Measurements from ENCODE around the gene PLA2G6.
"Not testable (repeated sequence)": the region's sequence is repeated elsewhere in the genome, so short reads cannot be mapped to it uniquely, and the experiment has no call there.

PLA2G6 gene

DNA sequence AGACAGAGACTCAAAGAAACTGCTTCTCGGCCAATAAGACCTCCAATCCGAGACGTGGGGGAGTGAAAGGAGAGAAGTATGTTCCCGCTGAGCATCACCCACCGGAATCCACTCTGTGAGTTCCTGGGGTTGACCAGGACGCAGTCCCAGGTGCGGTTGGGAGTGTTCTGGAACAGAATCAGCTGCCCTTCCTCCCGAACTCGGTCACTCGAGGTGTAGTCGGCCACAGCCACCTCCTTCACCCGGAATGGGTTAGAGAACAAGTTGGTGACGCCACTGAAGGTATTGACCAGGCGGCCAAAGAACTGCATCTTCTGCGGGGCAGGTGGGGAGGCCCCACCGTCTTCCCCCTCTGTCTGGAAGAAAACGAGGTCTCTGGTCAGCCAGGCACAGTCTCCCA, 12.5 kb downstream of the PLA2G6 start:
- no peak for DNase-seq (ENCODE audit: low read depth in 2 of 2, low spot score in 1 of 2)

DNA sequence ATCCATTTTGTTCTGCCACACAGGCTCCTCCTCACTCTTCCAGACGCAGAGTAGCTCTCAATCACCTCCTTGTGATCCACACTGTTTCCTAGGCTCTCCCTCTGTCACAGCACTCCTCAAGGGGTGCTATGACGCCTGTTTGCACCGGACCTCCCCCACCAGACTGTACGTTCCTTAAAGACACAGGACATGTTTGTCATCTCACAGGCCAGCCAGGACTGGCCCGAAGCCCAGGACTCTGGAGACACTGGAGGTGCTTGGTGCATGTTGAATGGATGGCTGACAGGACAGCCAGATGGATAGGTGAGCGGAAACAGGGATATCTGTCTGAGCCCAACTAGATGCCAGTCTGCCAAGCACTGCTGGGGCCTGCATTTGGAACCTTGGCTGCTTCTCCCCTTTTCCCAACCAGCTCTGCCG, 13.6 kb downstream of the PLA2G6 start:
- DNase-seq (ENCODE audit: low read depth in 2 of 2, low spot score in 1 of 2), result no peak

DNA sequence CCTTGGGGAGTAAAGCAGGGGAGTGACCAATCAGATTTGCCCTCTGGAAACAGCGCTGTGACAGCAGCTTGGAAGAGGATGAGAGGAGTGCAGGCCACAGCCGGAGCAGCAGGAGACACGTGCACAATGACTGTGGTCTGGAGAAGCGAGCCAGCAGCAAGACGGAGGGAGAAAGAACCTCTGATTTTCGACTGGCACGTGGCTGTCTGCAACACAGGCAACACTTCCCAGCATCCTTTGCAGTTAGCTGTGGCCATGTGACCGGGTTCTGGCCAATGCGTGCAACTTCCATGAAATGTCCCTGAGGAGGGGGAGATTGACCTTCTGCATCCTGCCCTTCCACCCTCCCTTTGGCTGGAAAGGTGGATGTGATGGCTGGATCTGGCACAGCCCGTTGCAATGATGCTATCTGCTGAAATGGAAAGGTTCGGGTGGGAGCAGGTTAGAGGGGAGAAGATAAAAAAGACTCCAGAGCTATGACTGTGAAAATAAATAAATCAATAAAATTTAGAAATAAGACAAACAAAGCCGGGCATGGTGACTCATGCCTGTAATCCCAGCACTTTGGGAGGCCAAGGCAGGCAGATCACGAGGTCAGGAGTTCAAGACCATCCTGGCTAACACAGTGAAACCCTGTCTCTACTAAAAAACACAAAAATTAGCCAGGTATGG, 15.6 kb downstream of the PLA2G6 start:
- no peak for DNase-seq (ENCODE audit: low read depth in 2 of 2, low spot score in 1 of 2)

DNA sequence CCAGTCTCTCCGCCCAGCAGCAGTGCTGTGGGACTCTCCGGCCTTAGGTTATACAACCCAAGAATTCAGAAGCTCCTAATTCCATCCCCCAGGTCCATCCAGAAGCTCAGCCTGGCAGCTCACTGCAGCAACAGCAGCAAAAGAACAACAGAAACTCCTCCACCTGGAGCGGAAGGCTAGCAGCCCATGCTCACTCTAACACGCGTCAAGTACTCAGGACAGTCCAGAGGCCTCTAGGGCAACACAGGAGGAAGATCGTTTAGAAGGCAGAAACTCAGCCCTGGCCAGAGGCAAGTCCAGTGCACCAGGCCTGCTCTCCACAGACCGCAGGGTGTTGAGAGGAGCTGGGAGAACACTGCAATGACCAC, 17.1 kb downstream of the PLA2G6 start:
- no peak for DNase-seq (ENCODE audit: low read depth in 2 of 2, low spot score in 1 of 2)

DNA sequence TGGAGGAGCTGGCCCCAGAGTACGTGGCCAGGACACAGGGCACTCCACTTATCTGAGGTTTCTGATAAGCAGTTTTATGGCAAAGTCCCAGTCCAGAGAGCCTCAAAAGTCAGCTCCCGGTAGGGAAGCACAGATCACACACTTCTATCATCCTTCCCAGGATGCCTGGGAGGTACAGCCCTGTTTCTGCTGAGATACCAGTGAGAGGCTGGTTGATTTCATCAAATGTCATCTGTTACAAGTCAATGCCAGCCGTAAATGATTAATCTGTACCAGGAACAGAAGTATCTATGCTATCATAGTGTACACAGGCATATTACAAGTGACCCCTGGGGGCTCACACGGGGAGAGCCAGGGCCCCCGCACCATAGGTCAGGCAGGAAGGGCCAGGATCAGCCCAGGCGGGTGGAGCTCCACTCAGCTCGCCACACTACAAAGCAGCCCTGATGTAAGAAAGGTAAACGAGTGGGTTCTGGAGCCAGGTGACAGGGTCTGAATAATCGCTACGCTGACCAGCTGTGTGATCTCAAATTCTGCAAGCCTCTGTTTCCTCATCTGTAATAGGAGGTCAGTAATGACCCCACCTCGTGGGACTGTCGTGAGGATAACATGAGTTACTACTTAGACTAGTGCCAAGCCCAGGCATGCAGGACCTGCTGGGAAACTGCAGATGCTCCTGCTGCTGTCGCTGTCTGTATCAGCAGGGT, 17.6 kb downstream of the PLA2G6 start:
- DNase-seq (ENCODE audit: low read depth in 2 of 2, low spot score in 1 of 2), result no peak

DNA sequence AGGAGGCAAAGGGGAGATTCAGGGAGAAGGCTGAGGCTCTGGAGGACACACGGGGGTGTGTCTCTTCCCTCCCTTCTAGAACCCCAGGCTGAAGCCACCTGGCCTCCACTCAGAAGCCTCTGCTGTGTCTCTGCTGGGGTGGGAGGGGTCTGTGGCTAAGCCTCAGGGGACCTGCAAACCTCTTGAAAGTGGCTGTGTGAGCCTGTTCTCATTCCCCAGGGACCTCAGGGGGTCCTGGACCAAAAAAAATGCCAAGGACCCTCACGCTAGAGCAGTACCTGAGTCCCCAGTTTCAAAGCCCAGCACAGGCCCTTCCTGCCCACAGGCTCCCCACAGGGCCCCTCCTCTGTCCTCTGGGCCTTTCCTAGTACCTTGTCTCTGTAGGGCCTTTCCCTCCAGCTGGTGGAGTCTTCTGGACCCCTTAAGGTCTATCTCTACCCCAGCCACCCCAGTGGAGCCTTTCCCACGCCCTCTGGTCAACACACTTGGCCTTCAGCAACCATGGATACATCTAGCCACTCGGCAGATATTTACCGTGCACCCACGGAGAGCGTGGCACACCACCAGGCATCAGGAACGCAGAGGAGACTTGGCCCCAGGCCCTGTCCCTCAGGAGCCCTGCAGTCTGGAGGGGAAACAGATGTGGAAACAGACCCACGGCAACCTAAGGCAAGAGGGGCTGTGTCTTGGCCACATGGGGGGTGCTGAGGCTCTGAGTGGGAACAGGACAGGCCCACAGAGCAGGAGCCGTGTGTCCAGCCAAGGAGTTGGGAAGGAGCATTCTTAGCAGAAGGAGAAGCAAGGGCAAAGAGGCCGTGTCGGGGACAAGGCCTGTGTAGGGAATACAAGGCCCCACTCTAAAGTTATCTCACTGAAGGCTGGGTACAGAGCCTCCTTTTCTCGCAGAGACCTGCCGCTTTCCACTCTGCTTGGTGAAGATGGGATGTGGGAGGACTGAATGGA, 18.5 kb downstream of the PLA2G6 start:
- DNase-seq (ENCODE audit: low read depth in 2 of 2, low spot score in 1 of 2), result no peak

DNA sequence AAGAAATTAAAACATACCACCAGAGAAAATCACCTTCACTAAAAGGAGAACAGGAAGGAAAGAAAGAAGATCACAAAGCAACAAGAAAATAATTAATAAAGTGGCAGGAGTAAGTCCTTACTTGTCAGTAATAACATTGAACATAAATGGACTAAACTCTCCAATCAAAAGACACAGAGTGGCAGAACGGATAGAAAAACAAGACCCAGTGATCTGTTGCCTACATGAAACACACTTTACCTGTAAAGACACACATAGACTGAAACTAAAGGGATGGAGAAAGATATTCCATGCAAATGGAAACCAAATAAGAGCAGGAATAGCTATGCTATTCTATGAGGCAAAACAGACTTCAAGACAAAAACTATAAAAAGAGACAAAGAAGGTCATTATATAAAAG, 25.9 kb downstream of the PLA2G6 start:
- no peak for DNase-seq (ENCODE audit: low read depth in 2 of 2, low spot score in 1 of 2)

DNA sequence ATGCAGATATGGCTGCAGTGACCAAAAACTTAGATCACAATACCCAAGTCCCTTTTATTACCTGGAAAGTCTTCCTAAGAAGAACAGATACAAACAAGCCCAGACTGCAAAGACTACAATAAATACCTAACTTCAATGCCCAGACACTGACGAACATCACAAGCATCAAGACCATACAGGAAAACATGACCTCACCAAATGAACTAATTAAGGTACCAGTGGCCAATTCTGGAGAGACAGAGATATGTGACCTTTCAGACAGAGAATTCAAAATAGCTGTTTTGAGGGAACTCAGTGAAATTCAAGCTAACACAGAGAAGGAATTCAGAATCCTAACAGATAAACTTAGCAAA, 27.1 kb downstream of the PLA2G6 start:
- DNase-seq (ENCODE audit: low read depth in 2 of 2, low spot score in 1 of 2), result not testable (repeated sequence)

DNA sequence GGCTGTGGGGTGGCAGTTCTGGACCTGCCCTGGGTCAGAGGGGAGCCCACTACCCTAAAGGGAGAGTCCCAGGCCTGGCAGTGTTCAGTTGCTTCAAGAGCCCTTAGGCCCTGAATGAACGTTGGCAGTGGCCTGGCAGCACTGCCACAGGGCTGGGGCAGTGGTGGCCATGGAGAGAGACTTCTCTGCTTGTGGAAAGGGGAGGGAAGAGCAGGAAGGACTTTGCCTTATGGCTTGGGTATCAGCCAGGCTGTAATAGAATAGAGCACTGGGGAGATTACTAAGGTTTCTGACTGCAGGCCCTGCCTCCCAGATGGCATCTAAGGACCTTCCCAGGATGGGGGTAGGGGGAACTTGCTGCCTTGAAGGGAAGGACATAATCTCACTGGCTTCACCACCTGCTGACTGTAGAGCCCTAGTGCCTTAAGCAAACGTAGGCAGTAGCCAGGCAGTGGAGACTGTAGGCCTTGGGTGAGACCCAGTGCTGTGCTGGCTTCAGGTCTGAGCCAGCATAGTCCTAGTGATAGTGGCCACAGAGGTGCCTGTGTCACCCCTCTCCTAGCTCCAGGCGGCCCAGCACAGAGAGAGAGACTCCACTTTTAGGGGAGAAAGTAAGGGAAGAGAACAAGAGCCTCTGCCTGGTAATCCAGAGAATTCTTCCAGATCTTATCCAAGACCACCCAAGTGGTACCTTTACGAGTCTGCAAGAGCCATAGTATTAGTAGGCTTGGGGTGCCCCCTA, 27.6 kb downstream of the PLA2G6 start:
- DNase-seq (ENCODE audit: low read depth in 2 of 2, low spot score in 1 of 2), result no peak

DNA sequence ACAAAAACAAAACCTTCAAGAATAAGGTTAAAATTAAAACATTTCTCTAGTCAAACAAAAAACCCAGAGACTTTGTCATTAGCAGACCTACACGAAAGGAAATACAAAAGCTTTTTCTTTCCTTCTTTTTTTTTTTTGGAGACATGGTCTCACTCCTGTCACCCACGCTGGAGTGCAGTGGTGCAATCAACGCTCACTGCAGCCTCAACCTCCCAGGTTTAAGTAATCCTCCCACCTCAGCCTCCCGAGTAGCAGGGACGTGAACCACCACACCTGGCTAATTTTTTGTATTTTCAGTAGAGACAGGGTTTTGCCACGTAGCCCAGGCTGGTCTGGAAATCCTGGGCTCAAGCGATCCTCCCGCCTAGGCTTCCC, 30.5 kb downstream of the PLA2G6 start:
- no peak for DNase-seq (ENCODE audit: low read depth in 2 of 2, low spot score in 1 of 2)

DNA sequence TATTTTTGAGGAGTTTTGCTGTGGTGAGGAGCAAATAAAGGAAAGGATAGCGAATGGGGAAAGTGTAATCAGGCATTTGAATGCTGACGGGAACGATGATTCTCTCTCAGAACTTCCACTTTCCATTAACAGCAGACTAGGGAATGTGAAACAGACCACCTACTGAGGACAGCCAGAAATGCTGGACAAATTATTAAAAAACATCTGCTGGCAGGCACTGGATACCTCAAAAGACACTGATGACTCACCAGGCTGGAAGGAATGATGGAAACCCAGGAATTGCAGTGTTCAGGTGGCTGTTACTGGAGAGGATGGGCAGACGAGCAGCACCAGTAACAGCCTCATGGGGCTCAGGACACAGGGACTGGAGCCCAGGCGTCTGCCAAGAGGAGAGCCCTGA, 33.4 kb downstream of the PLA2G6 start:
- no peak for DNase-seq (ENCODE audit: low read depth in 2 of 2, low spot score in 1 of 2)

DNA sequence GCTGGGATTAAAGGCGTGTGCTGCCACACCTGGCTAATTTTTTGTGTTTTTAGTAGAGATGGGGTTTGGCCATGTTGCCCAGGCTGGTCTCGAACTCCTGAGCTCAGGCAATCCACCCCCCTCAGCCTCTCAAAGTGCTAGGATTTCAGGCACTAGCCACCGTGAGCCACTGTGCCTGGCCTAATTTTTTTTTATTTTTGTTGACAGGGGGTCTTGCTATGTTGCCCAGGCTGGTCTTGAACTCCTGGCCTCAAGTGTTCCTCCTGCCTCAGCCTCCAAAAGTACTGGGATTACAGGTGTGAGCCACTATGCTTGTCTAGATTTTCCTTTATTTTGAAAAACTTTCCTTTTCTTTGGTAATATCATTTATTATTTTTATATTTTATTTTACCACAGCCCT, 35.5 kb downstream of the PLA2G6 start:
- DNase-seq (ENCODE audit: low read depth in 2 of 2, low spot score in 1 of 2), result not testable (repeated sequence)

DNA sequence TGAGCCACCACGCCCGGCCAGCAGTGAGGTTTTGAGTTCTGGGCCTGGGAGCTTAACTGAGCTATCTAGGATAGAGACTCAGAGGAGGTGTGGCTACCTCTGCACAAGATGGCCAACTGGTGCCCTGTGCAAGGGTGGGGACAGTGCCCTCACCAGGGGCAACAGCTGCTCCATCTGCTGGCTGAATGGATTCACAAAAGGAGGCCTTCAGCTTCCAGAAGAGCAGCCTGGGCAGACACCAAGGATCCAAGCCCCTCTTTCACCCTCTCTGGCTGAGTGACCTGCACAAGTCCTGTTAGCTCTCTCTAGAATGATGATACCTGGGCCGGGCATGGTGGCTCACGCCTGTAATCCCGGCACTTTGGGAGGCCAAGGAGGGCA, 37.6 kb downstream of the PLA2G6 start:
- DNase-seq (ENCODE audit: low read depth in 2 of 2, low spot score in 1 of 2), result no peak

DNA sequence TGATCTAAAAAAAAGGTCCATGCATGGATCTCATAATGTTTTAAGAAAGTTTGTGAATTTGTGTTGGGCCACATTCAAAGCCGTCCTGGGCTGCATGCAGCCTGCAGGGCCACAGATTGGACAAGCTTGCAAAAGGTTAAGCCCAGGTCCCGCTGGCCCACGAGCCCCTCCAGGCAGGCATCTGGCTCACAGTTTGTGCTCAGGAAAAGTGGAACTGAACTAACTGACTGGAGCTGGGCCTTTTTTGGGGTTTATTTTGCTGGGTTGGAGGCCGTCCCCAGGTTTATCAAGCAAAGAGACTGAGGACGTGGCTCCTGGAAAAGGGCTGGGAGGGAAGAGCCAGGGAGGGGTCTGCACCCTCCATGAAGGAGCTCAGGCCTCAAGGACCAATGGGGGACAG, 39.0 kb downstream of the PLA2G6 start:
- DNase-seq (ENCODE audit: low read depth in 2 of 2, low spot score in 1 of 2), result no peak

DNA sequence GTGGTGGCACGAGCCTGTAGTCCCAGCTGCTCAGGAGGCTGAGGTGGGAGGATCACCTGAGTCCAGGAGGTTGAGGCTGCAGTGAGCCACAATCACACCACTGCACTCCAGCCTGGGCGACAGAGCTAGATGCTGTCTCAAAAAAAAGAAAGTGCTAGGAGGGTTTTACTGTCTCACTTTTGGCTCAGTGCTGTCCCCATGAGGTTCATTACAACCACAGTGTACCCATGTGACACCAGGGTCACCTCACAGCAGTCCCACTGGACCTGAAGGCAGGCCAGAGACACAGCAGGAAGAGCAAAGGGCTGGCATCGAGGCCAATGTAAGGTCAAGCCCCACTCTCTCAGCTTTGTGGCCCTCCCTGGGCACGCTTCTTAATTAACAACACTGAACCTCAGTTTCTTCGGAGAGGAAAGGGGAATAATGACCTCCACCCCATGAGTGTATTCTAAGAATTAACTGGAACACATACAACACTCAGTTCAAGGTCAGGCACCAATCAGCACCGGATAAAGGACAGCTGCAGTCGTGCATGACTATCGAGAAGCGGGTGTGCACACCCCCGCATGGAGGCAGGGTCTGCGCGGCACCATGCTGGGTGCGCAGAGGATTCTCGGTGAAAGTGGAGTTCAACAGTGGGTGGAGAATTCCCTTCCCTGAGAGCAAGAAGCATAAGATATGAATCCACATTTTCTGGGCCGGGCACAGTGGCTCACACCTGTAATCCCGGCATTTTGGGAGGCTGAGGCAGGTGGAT, 40.2 kb downstream of the PLA2G6 start:
- no peak for DNase-seq (ENCODE audit: low read depth in 2 of 2, low spot score in 1 of 2)

DNA sequence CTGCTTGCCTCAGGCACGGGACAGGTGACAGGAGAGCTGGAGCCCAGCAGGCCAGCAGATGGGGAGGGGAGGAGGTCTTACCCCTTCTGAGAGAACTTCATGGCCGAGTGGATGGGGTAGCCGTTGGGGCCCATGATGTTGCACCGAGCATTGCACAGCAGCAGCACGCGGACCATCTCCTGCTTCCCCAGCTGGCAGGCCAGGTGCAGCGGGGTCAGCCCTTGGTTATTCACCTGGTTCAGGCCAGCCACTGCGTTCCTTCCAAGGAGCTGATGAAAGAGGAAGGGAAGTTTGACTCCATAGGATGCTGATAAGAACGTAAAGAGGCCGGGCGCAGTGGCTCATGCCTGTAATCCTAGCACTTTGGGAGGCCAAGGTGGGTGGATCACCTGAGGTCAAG, 41.7 kb downstream of the PLA2G6 start:
- DNase-seq (ENCODE audit: low read depth in 2 of 2, low spot score in 1 of 2), result no peak

DNA sequence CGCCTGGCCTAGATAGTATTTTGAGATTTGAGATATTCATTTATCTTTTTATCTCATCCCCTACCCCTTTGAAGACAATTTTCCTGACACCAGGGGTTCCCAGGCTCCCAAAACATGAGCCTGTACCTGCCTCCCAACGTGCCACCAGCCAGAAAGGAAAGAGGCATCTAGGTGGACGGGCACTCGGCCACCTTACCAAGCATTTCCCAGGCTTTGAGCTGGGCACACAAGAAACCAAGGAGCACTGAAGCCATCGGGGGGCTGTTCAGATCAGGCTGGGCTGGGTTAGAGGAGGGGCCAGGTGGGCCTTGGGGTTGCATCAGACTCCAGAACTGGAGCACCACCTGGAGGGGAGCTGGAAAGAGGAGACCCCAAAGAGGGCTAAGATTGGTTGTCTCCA, 42.7 kb downstream of the PLA2G6 start:
- no peak for DNase-seq (ENCODE audit: low read depth in 2 of 2, low spot score in 1 of 2)

DNA sequence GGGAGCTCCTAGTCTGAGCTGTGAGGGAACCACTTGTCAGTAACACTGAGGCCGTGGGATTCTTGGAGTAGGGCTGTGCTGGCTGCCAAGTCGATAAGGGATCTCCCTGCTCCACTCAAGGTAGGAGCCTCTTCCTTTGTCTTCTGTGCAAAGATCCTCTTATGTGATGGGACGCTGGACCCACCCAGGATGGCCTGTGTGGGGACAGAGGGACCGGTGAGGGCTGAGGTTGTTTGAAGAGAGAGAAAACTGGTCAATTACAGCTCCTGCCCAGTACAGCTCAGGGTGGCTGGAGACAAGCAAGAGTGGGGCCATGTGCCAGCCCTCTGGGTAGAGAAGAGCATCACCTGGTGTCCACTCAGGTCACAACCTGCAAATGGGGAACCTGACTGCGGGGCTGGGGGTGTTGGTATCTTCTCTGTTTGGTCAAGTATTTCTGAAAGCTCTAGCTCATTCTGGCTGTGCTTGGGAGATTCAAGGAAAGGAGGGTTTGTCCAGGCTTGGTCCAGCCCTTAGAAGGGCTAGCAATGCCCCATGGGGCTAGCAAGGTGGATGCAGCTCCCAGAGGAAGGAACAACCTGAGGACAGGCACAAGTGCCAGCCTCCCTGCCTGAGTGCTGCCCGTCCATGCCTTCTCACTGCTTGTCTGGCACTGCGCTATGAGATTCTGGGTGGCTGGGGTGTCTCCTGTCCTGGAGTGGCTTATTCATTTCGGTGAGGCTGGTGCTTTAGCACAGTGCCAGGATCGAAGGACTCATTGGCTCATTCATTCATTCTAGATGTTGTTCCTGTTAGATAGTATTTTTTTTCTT, 43.5 kb downstream of the PLA2G6 start:
- DNase-seq (ENCODE audit: low read depth in 2 of 2, low spot score in 1 of 2), result no peak

DNA sequence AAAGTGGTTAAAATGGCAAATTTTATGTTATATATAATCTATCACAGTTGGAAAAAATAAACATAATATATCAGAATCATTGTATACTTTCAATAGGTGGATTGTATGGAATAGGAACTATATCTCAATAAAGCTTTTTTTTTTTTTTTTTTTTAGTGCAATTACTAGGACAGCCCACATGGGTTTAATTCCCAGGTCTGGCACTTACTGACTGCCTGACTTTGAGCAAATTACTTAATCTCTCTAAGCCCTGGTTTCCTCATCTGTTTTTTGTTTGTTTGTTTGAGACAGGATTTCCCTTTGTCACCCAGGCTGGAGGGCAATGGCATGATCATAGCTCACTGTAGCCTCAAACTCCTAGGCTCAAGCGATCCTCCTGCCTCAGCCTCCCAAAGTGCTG, 45.0 kb downstream of the PLA2G6 start:
- no peak for DNase-seq (ENCODE audit: low read depth in 2 of 2, low spot score in 1 of 2)

DNA sequence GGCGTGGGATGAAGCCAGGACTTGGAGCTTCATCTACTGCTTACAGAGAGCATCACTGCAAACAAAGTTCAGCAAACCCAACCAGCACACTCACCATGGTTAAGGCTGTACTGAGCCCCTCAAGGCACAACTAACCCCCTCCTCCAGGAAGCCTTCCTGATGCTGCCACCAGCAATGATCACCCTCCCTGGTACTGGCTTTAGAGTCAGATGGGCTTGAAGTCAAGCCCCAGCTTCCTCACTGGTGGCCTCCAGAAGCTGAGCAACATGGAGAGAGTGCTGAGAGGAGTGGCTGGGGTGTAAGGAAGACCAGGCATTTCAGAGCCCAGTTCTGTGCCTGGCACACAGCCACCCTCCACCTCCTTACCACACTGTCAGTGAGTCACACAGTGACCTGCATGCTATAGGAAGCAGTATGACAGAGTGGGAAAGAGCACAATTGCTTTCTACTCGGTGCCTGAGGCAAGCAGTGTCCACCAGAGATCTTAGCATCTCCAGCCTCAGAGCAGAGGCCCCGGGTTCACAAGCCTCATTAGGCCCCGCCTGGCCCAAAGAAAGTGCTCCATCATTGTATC, 46.4 kb downstream of the PLA2G6 start:
- no peak for DNase-seq (ENCODE audit: low read depth in 2 of 2, low spot score in 1 of 2)
